Progenitor cell of endocrine pancreas (in vitro differentiated cells): ENCODE measurements around the gene UBXN11. TPM values are rescaled to one million over a fixed set of nuclear protein-coding genes. Genes with fewer than 3 reads are reported as not detected.

Experiments
- DNase-seq: peaks from one replicate; pipeline ENCODE4 v3.0.0; 2021; ENCODE audit warnings: low spot score; ENCODE audit not compliant: unreplicated experiment
- H3K27ac Mint-ChIP-seq: 2 replicates; pipeline ENCODE4 v1.8.0; 2021; ENCODE audit warnings: mild to moderate bottlenecking, moderate library complexity, mixed read lengths
- H3K27me3 Mint-ChIP-seq: 2 replicates; pipeline ENCODE4 v1.8.0; 2021; ENCODE audit warnings: mixed read lengths
- H3K36me3 Mint-ChIP-seq: 2 replicates; pipeline ENCODE4 v1.8.0; 2022; ENCODE audit warnings: mixed read lengths; ENCODE audit not compliant: insufficient read depth
- H3K4me1 Mint-ChIP-seq: 2 replicates; pipeline ENCODE4 v1.8.0; 2021; ENCODE audit warnings: low read depth, mixed read lengths
- H3K4me3 Mint-ChIP-seq: 2 replicates; pipeline ENCODE4 v1.8.0; 2021; ENCODE audit warnings: low read depth, mild to moderate bottlenecking, moderate library complexity, mixed read lengths
- H3K9me3 Mint-ChIP-seq: 2 replicates; pipeline ENCODE4 v1.8.0; 2021; ENCODE audit warnings: low read depth, mixed read lengths
- long read RNA-seq: library from polyadenylated mRNA; unstranded; transcript quantifications from one replicate; pipeline ENCODE4 v2.0.0, GENCODE V29; 2020
- total RNA-seq: library from RNA; stranded (reverse); gene quantifications from 2 replicates; pipeline ENCODE4 v1.2.1, GENCODE V29; 2021
- TF ChIP-seq, protein P1 (sequence below): fragments of 200-600 bp; sonication (generic); IDR thresholded peaks from one replicate; pipeline ENCODE4 v1.5.0; 2021; ENCODE audit warnings: antibody characterized with exemption, mild to moderate bottlenecking; ENCODE audit not compliant: unreplicated experiment

The UBXN11 gene, protein sequence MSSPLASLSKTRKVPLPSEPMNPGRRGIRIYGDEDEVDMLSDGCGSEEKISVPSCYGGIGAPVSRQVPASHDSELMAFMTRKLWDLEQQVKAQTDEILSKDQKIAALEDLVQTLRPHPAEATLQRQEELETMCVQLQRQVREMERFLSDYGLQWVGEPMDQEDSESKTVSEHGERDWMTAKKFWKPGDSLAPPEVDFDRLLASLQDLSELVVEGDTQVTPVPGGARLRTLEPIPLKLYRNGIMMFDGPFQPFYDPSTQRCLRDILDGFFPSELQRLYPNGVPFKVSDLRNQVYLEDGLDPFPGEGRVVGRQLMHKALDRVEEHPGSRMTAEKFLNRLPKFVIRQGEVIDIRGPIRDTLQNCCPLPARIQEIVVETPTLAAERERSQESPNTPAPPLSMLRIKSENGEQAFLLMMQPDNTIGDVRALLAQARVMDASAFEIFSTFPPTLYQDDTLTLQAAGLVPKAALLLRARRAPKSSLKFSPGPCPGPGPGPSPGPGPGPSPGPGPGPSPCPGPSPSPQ
- 47.8 and 48.9 TPM in 2 replicates for total RNA-seq
- long read RNA-seq, transcript UBXN11-214 (13 exons, 2,542 nt), result major isoform, 7 of 56 reads
- long read RNA-seq, partial matches to known transcripts, result 2 of 56 reads
- long read RNA-seq, other reads (novel, unspliced or antisense), result 41 of 56 reads

DNA sequence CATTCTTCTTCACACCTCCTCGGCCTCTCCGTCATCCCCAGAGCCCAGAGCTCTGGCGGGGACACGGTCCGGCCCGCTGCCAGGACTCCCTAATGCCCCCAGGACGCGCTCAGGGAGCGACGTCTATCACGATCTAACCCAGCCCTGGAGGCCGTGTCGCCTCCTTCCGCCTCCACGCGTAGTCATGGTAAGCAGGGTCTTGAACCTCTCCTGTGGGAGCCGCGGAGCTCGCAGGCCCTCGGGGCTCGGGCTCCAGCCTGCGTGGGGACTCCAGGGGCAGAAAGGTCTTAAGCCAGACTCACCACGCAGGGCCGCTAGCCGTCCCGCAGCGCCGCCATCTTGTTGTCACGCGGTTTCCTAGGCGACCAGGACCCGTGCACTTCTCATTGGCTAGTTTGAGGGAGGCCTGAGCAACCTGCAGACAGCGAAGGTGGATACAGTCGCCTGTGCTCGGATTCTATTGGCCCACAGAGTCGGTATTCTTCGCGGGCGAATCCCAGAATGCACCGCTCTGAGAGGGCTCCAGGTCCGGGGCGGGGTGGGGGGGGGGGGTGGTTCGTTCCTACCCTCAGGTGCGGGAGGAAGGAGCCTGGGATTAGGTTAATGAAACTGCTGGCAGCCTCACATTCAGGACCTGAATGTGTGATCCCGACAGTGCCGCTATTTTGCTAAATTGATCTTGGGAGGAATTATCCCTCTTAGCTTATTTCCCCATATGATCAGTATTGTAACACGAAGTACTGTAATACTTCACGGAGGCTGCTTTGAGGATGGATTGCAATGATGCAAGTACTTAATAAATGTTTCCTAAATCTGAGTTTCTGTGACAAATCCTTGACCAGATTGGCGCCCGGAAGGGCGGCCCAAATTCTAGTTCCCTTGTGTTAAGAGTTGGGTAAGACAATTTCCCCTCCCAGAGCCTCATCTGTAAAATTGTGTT is at the start of gene UBXN11:
TSS of gene UBXN11 (minus strand) at position 347 of the 940 bp plus-strand sequence. CDS start 3,753 bp downstream, outside the sequence.
- Mint-ChIP-seq H3K27ac (peak within 1 kb of the TSS; percentile 97), H3K4me1 (peaks cover 10% of the 10 kb centered on the region), H3K36me3 (no peaks in the 10 kb centered on the region), H3K27me3 (no peaks in the 10 kb centered on the region), H3K9me3 (no peaks in the 10 kb centered on the region), H3K4me3 (peak within 1 kb of the TSS; percentile 98)
- TF ChIP-seq, protein P1, sequence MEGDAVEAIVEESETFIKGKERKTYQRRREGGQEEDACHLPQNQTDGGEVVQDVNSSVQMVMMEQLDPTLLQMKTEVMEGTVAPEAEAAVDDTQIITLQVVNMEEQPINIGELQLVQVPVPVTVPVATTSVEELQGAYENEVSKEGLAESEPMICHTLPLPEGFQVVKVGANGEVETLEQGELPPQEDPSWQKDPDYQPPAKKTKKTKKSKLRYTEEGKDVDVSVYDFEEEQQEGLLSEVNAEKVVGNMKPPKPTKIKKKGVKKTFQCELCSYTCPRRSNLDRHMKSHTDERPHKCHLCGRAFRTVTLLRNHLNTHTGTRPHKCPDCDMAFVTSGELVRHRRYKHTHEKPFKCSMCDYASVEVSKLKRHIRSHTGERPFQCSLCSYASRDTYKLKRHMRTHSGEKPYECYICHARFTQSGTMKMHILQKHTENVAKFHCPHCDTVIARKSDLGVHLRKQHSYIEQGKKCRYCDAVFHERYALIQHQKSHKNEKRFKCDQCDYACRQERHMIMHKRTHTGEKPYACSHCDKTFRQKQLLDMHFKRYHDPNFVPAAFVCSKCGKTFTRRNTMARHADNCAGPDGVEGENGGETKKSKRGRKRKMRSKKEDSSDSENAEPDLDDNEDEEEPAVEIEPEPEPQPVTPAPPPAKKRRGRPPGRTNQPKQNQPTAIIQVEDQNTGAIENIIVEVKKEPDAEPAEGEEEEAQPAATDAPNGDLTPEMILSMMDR, result no peak
- DNase-seq, result peak; percentile 86

DNA sequence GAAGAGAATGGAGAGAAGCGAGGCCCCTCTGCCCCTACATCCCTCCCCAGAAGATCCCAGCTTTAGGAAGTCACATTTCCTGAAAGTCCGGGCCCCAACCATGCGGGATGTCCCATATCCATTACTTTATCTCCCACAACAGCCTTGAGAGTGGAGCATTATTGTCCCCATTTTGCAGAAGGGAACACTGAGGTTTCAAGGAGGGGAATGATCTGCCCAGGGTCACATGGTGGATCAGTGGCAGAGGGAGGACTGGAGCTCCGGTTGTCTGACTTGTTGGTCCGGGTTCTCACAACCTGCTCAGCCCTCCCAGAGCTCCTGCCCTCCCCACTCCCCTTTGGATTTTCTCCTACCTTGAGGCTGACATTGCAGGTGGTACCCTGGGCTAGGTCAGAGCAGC is 49.7 kb upstream of the UBXN11 start:
- Mint-ChIP-seq H3K4me1 (peaks cover 42% of the 10 kb centered on the region), H3K27me3 (peaks cover 33% of the 10 kb centered on the region), H3K36me3 (no peaks in the 10 kb centered on the region), H3K27ac (peak overlapping the region; percentile 87), H3K4me3 (no peak overlapping the region), H3K9me3 (no peaks in the 10 kb centered on the region)
- DNase-seq, result no peak
- TF ChIP-seq, protein P1, result no peak

DNA sequence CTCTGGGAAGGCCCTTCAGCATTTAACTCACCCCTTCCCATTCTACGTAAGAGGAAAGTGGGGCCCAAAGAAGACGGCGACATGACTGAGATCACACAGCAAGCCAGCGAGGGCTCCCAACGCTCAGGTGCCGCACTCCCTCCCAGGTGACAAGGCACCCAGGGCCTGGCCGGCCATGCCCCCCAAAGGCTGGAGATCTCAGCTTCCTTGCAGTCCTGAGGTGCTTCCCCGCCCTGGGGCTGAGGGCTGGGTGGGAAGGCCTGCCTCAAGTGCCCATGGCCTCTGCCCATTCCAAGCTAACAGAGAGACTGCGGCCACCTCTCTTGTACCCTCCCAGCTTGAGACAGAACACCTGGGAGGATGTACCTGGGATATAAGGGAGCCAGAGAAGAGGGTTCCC is 48.5 kb upstream of the UBXN11 start:
- Mint-ChIP-seq H3K4me3 (no peak overlapping the region), H3K27me3 (peaks cover 23% of the 10 kb centered on the region), H3K27ac (peak overlapping the region; percentile 93), H3K36me3 (no peaks in the 10 kb centered on the region), H3K4me1 (peaks cover 46% of the 10 kb centered on the region), H3K9me3 (no peaks in the 10 kb centered on the region)
- TF ChIP-seq, protein P1, result no peak
- DNase-seq, result no peak

DNA sequence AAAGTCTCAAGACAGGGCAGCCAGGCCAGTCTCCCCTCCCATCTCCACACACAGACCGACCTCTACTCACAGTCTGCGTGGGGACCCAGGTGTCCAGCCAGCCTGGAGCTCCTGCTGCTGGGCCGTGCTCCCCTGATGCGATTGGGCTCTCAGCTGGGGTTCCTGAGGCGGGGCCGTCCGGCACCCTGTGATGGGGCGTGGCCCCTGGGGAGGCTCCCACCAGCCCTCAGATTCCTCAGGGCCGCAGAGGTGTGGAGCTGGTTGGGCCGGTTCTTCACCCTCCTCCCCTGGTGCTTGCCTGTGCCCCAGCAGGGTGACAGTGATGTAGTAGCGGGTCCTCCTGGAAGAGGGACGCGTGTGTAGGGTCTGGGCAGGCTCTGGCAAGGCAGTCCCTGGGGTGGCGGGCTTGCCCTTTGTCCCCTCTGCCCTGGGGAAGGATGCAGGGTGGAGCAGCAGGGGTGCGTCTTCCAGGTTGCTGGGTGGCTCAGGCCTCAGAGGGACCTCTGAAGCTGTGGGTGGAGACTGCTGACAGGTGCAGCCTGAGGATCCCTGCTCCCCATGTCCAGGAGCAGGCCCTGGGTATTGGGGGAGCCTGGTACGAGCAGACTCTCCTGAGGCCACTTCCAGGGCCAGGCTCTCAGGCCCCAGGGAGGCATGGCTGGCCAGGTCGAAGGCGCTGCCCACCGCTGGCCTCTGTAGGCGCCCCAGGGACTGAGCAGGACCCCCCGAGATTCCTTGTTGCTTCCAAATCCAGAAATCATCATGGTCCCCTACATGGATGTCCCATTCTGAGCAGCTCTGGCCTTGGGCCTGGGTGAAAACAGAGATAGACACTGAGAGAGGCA is 47.8 kb upstream of the UBXN11 start, which contains the start of gene CRYBG2:
TSS of gene CRYBG2 (minus strand) at position 155 of the 845 bp plus-strand sequence. CDS start 7,473 bp downstream, outside the sequence.
- Mint-ChIP-seq H3K27me3 (peaks cover 15% of the 10 kb centered on the region), H3K36me3 (no peaks in the 10 kb centered on the region), H3K4me1 (peaks cover 45% of the 10 kb centered on the region), H3K9me3 (no peaks in the 10 kb centered on the region), H3K27ac (peak within 1 kb of the TSS; percentile 93), H3K4me3 (peak within 1 kb of the TSS; percentile 37)
- TF ChIP-seq, protein P1, result no peak
- DNase-seq, result peak; percentile 59
